HCT116 (cell line): Measurements from ENCODE around the gene RAB3B. TPM values are rescaled to one million over a fixed set of nuclear protein-coding genes. Genes with fewer than 3 reads are reported as not detected.
A peak's percentile ranks its signal among the peaks of the same experiment; 100 is the strongest.

Experiments used
- ATAC-seq: fragments of 200-7000 bp; cut with Tn5 transposase; 2 replicates; pipeline ENCODE4 v1.9.1; 2020; ENCODE audit warnings: mild to moderate bottlenecking, moderate library complexity
- BruUV-seq: library from RNA; stranded (reverse); fragments of 400-500 nt; replicated peaks from 2 replicates; lab custom pipeline; 2021; lab: Mats Ljungman, UMichigan
- CTCF ChIA-PET: fragments of 300-600 bp; sonication (Branson Sonifier 250); formaldehyde crosslinking; loops from one replicate; lab custom pipeline; 2021; ENCODE audit warnings: antibody characterized with exemption; lab: Charles Lee
- POLR2A ChIA-PET: fragments of 300-600, 350-600 bp; sonication (Branson Sonifier 250); formaldehyde crosslinking; loops from one replicate; lab custom pipeline; 2021; ENCODE audit warnings: antibody characterized with exemption; lab: Charles Lee
- RAD21 ChIA-PET, 2 experiments: fragments of 300-600 bp; sonication (Branson Sonifier 250); formaldehyde crosslinking; loops; one replicate each; lab custom pipeline; 2023; ENCODE audit warnings: low total read pairs in 2 of 2; ENCODE audit not compliant: uncharacterized antibody in 2 of 2, unreplicated experiment in 2 of 2, low non-redundant PET in 1 of 2; lab: Charles Lee
- DNase-seq: peaks from one replicate; pipeline ENCODE4 v3.0.0-alpha.2; 2010; ENCODE audit warnings: low read depth, low spot score
- H2AFZ ChIP-seq: fragments of 200-600 bp; shearing (Covaris generic), sonication (generic); 2 replicates; pipeline ENCODE4 v1.6.1; 2017; ENCODE audit warnings: low read depth, mixed run types, mixed read lengths, antibody characterized with exemption, low read length; ENCODE audit not compliant: poor library complexity, severe bottlenecking
- H3K27ac ChIP-seq: 2 replicates; pipeline ENCODE4 v1.5.1; 2012; ENCODE audit warnings: low read depth, low read length
- H3K27me3 ChIP-seq: fragments of 200-600 bp; sonication (generic); 2 replicates; pipeline ENCODE4 v1.6.1; 2016; ENCODE audit warnings: mixed run types, low read length, mixed read lengths; ENCODE audit not compliant: insufficient read depth
- H3K36me3 ChIP-seq, 2 experiments: fragments of 200-500 bp in 1 of 2; fragments of 200-600 bp in 1 of 2; sonication (Bioruptor generic) in 1 of 2; sonication (generic) in 1 of 2; 2 replicates each; pipeline versions ENCODE4 v1.5.1 to v1.6.1; 2014 to 2016; ENCODE audit warnings: low read length in 2 of 2, inconsistent platforms in 1 of 2, mixed read lengths in 1 of 2, mixed run types in 1 of 2; ENCODE audit not compliant: insufficient read depth in 2 of 2, control insufficient read depth in 1 of 2
- H3K4me1 ChIP-seq, 2 experiments: fragments of 200-600 bp in 1 of 2; sonication (generic) in 1 of 2; 2 replicates each; pipeline versions ENCODE4 v1.5.1 to v1.6.1; 2012 to 2017; ENCODE audit warnings: low read length in 2 of 2, inconsistent platforms in 1 of 2, mild to moderate bottlenecking in 1 of 2, mixed read lengths in 1 of 2, mixed run types in 1 of 2, moderate library complexity in 1 of 2; ENCODE audit not compliant: insufficient read depth in 2 of 2, control insufficient read depth in 1 of 2
- H3K4me2 ChIP-seq: fragments of 200-600 bp; sonication (generic); 2 replicates; pipeline ENCODE4 v1.6.1; 2017; ENCODE audit warnings: mixed run types, low read length, mixed read lengths
- H3K4me3 ChIP-seq, 2 experiments: fragments of 200-600 bp in 1 of 2; sonication (generic) in 1 of 2; replicated peaks in 1 of 2; 2 replicates each; pipeline ENCODE4 v1.5.1; 2011 to 2016; ENCODE audit warnings: low read length in 2 of 2, control low read depth in 1 of 2, low read depth in 1 of 2, mild to moderate bottlenecking in 1 of 2, mixed read lengths in 1 of 2, mixed run types in 1 of 2
- H3K79me2 ChIP-seq: fragments of 200-600 bp; sonication (generic); 2 replicates; pipeline ENCODE4 v1.6.1; 2017; ENCODE audit warnings: mild to moderate bottlenecking, mixed run types, low read length, moderate library complexity, mixed read lengths; ENCODE audit not compliant: insufficient read depth
- H3K9ac ChIP-seq: fragments of 200-600 bp; sonication (generic); 2 replicates; pipeline ENCODE4 v1.6.1; 2016; ENCODE audit warnings: low read length, mixed read lengths
- H3K9me2 ChIP-seq: fragments of 200-600 bp; sonication (generic), shearing (Covaris generic); 2 replicates; pipeline ENCODE4 v1.6.1; 2017; ENCODE audit warnings: mixed run types, mild to moderate bottlenecking, moderate library complexity; ENCODE audit not compliant: insufficient read depth
- H3K9me3 ChIP-seq, 2 experiments: fragments of 200-500 bp in 1 of 2; fragments of 200-600 bp in 1 of 2; sonication (Bioruptor generic) in 1 of 2; sonication (generic) in 1 of 2; 2 replicates each; pipeline ENCODE4 v1.6.1; 2014 to 2017; ENCODE audit warnings: low read length in 2 of 2, mixed read lengths in 2 of 2, inconsistent platforms in 1 of 2, low read depth in 1 of 2, mild to moderate bottlenecking in 1 of 2, mixed run types in 1 of 2, moderate library complexity in 1 of 2; ENCODE audit not compliant: control insufficient read depth in 1 of 2, insufficient read depth in 1 of 2
- H4K20me1 ChIP-seq: fragments of 200-600 bp; sonication (generic), shearing (Covaris generic); 2 replicates; pipeline ENCODE4 v1.6.1; 2017; ENCODE audit warnings: mixed run types, mild to moderate bottlenecking, moderate library complexity; ENCODE audit not compliant: insufficient read depth
- CBX3 ChIP-seq: IDR thresholded peaks from 2 replicates; pipeline ENCODE4 v1.6.1; 2012; ENCODE audit warnings: low read depth
- CTCF ChIP-seq, 3 experiments: fragments of 200-600 bp in 1 of 3; sonication (generic) in 1 of 3; IDR thresholded peaks in 2 of 3; conservative IDR thresholded peaks in 1 of 3; 2 replicates each; pipeline ENCODE4 v1.5.1; 2012 to 2017; ENCODE audit warnings: low read depth in 2 of 3, low read length in 2 of 3, antibody characterized with exemption in 1 of 3, borderline replicate concordance in 1 of 3, control low read depth in 1 of 3, mild to moderate bottlenecking in 1 of 3, mixed read lengths in 1 of 3, mixed run types in 1 of 3, moderate library complexity in 1 of 3; ENCODE audit not compliant: insufficient read depth in 1 of 3
- EGR1 ChIP-seq: IDR thresholded peaks from 2 replicates; pipeline ENCODE4 v1.6.1; 2012; ENCODE audit warnings: low read depth
- ELF1 ChIP-seq: IDR thresholded peaks from 2 replicates; pipeline ENCODE4 v1.6.1; 2012; ENCODE audit warnings: low read depth, borderline replicate concordance
- EZH2phosphoT487 ChIP-seq: fragments of 200-600 bp; IDR thresholded peaks from 2 replicates; pipeline ENCODE4 v1.6.1; 2018; ENCODE audit warnings: antibody characterized with exemption, borderline replicate concordance
- MAX ChIP-seq: IDR thresholded peaks from 2 replicates; pipeline ENCODE4 v1.6.1; 2012
- POLR2AphosphoS5 ChIP-seq: IDR thresholded peaks from 2 replicates; pipeline ENCODE4 v1.6.1; 2011; ENCODE audit warnings: mild to moderate bottlenecking, low read depth, low read length, moderate library complexity
- SIN3A ChIP-seq: IDR thresholded peaks from 2 replicates; pipeline ENCODE4 v1.6.1; 2012; ENCODE audit warnings: low read depth
- SP1 ChIP-seq: IDR thresholded peaks from 2 replicates; pipeline ENCODE4 v1.6.1; 2012; ENCODE audit warnings: low read depth
- TCF7L2 ChIP-seq: IDR thresholded peaks from 2 replicates; pipeline ENCODE4 v1.7.0; 2011; ENCODE audit warnings: borderline replicate concordance, inconsistent platforms; ENCODE audit not compliant: insufficient read depth, insufficient read length; ENCODE audit errors: extremely low read depth
- ZBTB33 ChIP-seq: IDR thresholded peaks from 2 replicates; pipeline ENCODE4 v1.6.1; 2011; ENCODE audit warnings: mild to moderate bottlenecking, low read length, moderate library complexity; ENCODE audit not compliant: insufficient replicate concordance; ENCODE audit errors: extremely low read depth
- ZFX ChIP-seq: fragments of 450-650 bp; IDR thresholded peaks from 2 replicates; pipeline ENCODE4 v1.6.1; 2017
- ZNF274 ChIP-seq: fragments of 200-500 bp; sonication (Bioruptor generic); IDR thresholded peaks from 2 replicates; pipeline ENCODE4 v1.6.1; 2014; ENCODE audit warnings: mild to moderate bottlenecking, low read depth, low read length, inconsistent platforms
- intact Hi-C: fragments of 100-400 bp; cut with micrococcal nuclease; formaldehyde crosslinking; loops from 2 replicates; pipeline ENCODE4 v1.10.0; 2022
- total RNA-seq: library from RNA; stranded (reverse); gene quantifications from one replicate; pipeline ENCODE4 v1.2.1, GENCODE V29; 2021; ENCODE audit not compliant: unreplicated experiment
- TF ChIP-seq, protein P1 (sequence below): IDR thresholded peaks from 2 replicates; pipeline ENCODE4 v1.6.1; 2012

Gene RAB3B
- total RNA-seq, 1 experiment from 2014 or later: 15.1 TPM

- peak; percentile 89 for TF ChIP-seq MAX
Measured at GRCh38 chr1:52033190-52034049, 42.9 kb upstream of the RAB3B start, which contains the start of gene KTI12 (continued).

DNA sequence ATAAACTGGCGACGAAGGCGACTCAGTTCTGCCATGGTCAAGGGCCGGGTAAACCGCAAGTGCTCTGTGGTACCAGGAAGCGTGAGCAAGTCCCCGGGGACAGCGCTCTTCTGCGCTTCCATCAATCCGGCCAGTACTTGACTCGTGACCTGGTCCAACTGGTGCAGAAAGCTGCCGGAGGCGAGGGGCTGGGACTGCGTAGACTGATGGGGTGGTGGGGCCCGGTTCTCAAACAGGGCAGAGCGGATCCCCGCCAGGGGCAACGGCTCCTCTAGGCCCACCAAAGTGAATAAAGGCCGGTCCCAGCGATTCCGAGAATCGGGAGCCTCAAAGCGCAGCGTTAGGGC lies 42.3 kb upstream of the RAB3B start:
- Histone ChIP-seq H4K20me1 (no peaks in the 10 kb centered on the region), H3K27ac (peak overlapping the region; percentile 78), H3K9me3 (no peaks in the 10 kb centered on the region), H3K27me3 (no peaks in the 10 kb centered on the region), H3K9ac (peak overlapping the region; percentile 92), H3K4me3 (peak overlapping the region; percentile 87 to 91), H3K4me2 (peak overlapping the region; percentile 87), H3K4me1 (peaks cover 5 to 17% of the 10 kb centered on the region in 2 experiments; a peak in 2 of 4 replicates), H3K9me2 (no peaks in the 10 kb centered on the region), H2AFZ (no peak overlapping the region), H3K79me2 (peaks cover 42% of the 10 kb centered on the region), H3K36me3 (peaks cover 0 to 3% of the 10 kb centered on the region in 2 experiments; a peak in 2 of 4 replicates)
- BruUV-seq: no TSS peak
- ChIA-PET POLR2A (no interaction called here), RAD21 (no interaction called here), CTCF (no interaction called here)
- no peak for TF ChIP-seq CTCF (IDR thresholded peaks at IDR 0.05 in 2 of 3, conservative IDR thresholded peaks at IDR 0.05 in 1 of 3; ENCODE audit: borderline replicate concordance in 1 of 3, insufficient read depth in 1 of 3, low read depth in 2 of 3, low read length in 2 of 3)
- TF ChIP-seq SIN3A: no peak
- TF ChIP-seq ELF1: no peak
- no peak for TF ChIP-seq ZFX
- no peak for TF ChIP-seq EGR1
- TF ChIP-seq SP1: no peak
- no peak for TF ChIP-seq ZNF274
- no peak for TF ChIP-seq TCF7L2
- TF ChIP-seq POLR2AphosphoS5: no peak
- TF ChIP-seq EZH2phosphoT487: no peak
- no peak for TF ChIP-seq CBX3
- TF ChIP-seq ZBTB33: no peak
- TF ChIP-seq, protein P1, sequence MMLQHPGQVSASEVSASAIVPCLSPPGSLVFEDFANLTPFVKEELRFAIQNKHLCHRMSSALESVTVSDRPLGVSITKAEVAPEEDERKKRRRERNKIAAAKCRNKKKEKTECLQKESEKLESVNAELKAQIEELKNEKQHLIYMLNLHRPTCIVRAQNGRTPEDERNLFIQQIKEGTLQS: no peak
- no peak for TF ChIP-seq MAX
- DNase-seq (no peak), ATAC-seq (peak; percentile 3; the same call in 1 of the 2 replicates)
- intact Hi-C loops: no loop called here
